HG02973 (cell line): ENCODE measurements around the gene GAPVD1.
"Not testable (repeated sequence)": the region's sequence is repeated elsewhere in the genome, so short reads cannot be mapped to it uniquely, and the experiment has no call there.

Source experiments
- ATAC-seq: cut with Tn5 transposase; IDR thresholded peaks from one replicate; pipeline ENCODE4 v1.9.1; 2021; ENCODE audit warnings: moderate library complexity; ENCODE audit not compliant: unreplicated experiment

The GAPVD1 gene

GRCh38 chr9:125297917-125298316 lies 36.3 kb downstream of the GAPVD1 start:
- no peak for ATAC-seq

GRCh38 chr9:125302241-125302640 lies 40.6 kb downstream of the GAPVD1 start:
- no peak for ATAC-seq

GRCh38 chr9:125304273-125304672 lies 42.6 kb downstream of the GAPVD1 start:
- ATAC-seq, result no peak

GRCh38 chr9:125312411-125312810 lies 50.8 kb downstream of the GAPVD1 start:
- ATAC-seq, result no peak

- ATAC-seq, result not testable (repeated sequence)
These were observed 54.7 kb downstream of the GAPVD1 start for GRCh38 chr9:125316359-125316758.

- ATAC-seq, result no peak
These were observed 56.1 kb downstream of the GAPVD1 start for GRCh38 chr9:125317704-125318103.

- ATAC-seq, result no peak
These were observed 59.9 kb downstream of the GAPVD1 start for GRCh38 chr9:125321496-125321895.

GRCh38 chr9:125323615-125324014 lies 62.0 kb downstream of the GAPVD1 start:
- ATAC-seq, result no peak

GRCh38 chr9:125325826-125326225 lies 64.2 kb downstream of the GAPVD1 start:
- ATAC-seq, result no peak

- ATAC-seq, result no peak
These were observed 68.4 kb downstream of the GAPVD1 start for GRCh38 chr9:125329978-125330377.

GRCh38 chr9:125330587-125330986 lies 69.0 kb downstream of the GAPVD1 start:
- no peak for ATAC-seq

- ATAC-seq, result peak; percentile 90
These were observed 70.9 kb downstream of the GAPVD1 start for GRCh38 chr9:125332527-125332926.

GRCh38 chr9:125337236-125337635 lies 75.6 kb downstream of the GAPVD1 start:
- ATAC-seq, result no peak

- ATAC-seq, result no peak
These were observed 77.3 kb downstream of the GAPVD1 start for GRCh38 chr9:125338929-125339328.

- no peak for ATAC-seq
These were observed 79.9 kb downstream of the GAPVD1 start for GRCh38 chr9:125341566-125341965.

GRCh38 chr9:125343518-125344275 lies 82.1 kb downstream of the GAPVD1 start:
- ATAC-seq, result no peak

GRCh38 chr9:125346080-125346732 lies 84.6 kb downstream of the GAPVD1 start:
- no peak for ATAC-seq

GRCh38 chr9:125355601-125356000 lies 94.0 kb downstream of the GAPVD1 start:
- ATAC-seq, result no peak

GRCh38 chr9:125356032-125356431 lies 94.4 kb downstream of the GAPVD1 start:
- ATAC-seq, result no peak

- ATAC-seq, result no peak
These were observed 97.4 kb downstream of the GAPVD1 start for GRCh38 chr9:125359011-125359410.

GRCh38 chr9:125360601-125361000 lies 99.0 kb downstream of the GAPVD1 start:
- ATAC-seq, result no peak

GRCh38 chr9:125361837-125362531 lies 100.4 kb downstream of the GAPVD1 start:
- ATAC-seq, result no peak
